ENCODE results near the gene CIITA. TPM values are rescaled to one million over a fixed set of nuclear protein-coding genes. Genes with fewer than 3 reads are reported as not detected.

Gene CIITA
- total RNA-seq, 1 experiment from 2014 or later, result 0.26 TPM

GRCh38 chr16:10838621-10839278, 38.3 kb upstream of the CIITA start (continued):
- no peak for TF ChIP-seq STAT6 (CRISPR knock-in tag; conservative IDR thresholded peaks at IDR 0.05; ENCODE audit: low read depth)
- no peak for TF ChIP-seq SP1 (CRISPR knock-in tag; conservative IDR thresholded peaks at IDR 0.05)
- TF ChIP-seq SOX15 (CRISPR knock-in tag; IDR thresholded peaks at IDR 0.05), result no peak
- TF ChIP-seq RELA (CRISPR knock-in tag; IDR thresholded peaks at IDR 0.05; ENCODE audit: borderline replicate concordance), result no peak
- no peak for TF ChIP-seq AR (CRISPR knock-in tag; IDR thresholded peaks at IDR 0.05)
- no peak for TF ChIP-seq E2F4 (CRISPR knock-in tag; IDR thresholded peaks at IDR 0.05; ENCODE audit: borderline replicate concordance, low read depth)
- TF ChIP-seq NFYB (CRISPR knock-in tag; conservative IDR thresholded peaks at IDR 0.05; ENCODE audit: low read depth), result no peak
- TF ChIP-seq PRRX2 (CRISPR knock-in tag; IDR thresholded peaks at IDR 0.05), result no peak
- no peak for TF ChIP-seq FOXK1 (CRISPR knock-in tag; IDR thresholded peaks at IDR 0.05)

- TF ChIP-seq ZNF281 (CRISPR knock-in tag; IDR thresholded peaks at IDR 0.05), result no peak
- no peak for TF ChIP-seq PRDM15 (CRISPR knock-in tag; IDR thresholded peaks at IDR 0.05)
- TF ChIP-seq USF2 (CRISPR knock-in tag; IDR thresholded peaks at IDR 0.05), result no peak
- no peak for TF ChIP-seq E2F4 (CRISPR knock-in tag; IDR thresholded peaks at IDR 0.05; ENCODE audit: borderline replicate concordance, low read depth)
- TF ChIP-seq ZNF232 (CRISPR knock-in tag; IDR thresholded peaks at IDR 0.05), result no peak
- TF ChIP-seq HMGA2 (CRISPR knock-in tag; IDR thresholded peaks at IDR 0.05), result no peak
- TF ChIP-seq CREM (CRISPR knock-in tag; IDR thresholded peaks at IDR 0.05), result no peak
- TF ChIP-seq FOXP1 (CRISPR knock-in tag; IDR thresholded peaks at IDR 0.05; ENCODE audit: borderline replicate concordance), result no peak
- no peak for TF ChIP-seq ATF3 (CRISPR knock-in tag; conservative IDR thresholded peaks at IDR 0.05)
- no peak for TF ChIP-seq ATF1 (CRISPR knock-in tag; IDR thresholded peaks at IDR 0.05)
- Mint-ChIP-seq H3K9me3 (peaks cover 6% of the 10 kb centered on the region), H3K4me1 (peaks cover 9% of the 10 kb centered on the region), H3K36me3 (no peaks in the 10 kb centered on the region), H3K27ac (peak overlapping the region; percentile 12; the same call in 1 of the 2 replicates), H3K27me3 (ENCODE audit: low read depth) (no peaks in the 10 kb centered on the region), H3K4me3 (no peak overlapping the region)
- DNase-seq (ENCODE audit: low spot score) (no peak), ATAC-seq (no peak)
- ChIA-PET CTCF (no interaction called here), POLR2A (no interaction called here)
Measured at GRCh38 chr16:10839279-10839666, 37.7 kb upstream of the CIITA start.
